Neural progenitor cell (in vitro differentiated cells): Measurements from ENCODE around the gene AK1. TPM values are rescaled to one million over a fixed set of nuclear protein-coding genes. Genes with fewer than 3 reads are reported as not detected.
"Not testable (repeated sequence)": the region's sequence is repeated elsewhere in the genome, so short reads cannot be mapped to it uniquely, and the experiment has no call there.

Source experiments
- DNase-seq: peaks from one replicate; pipeline ENCODE4 v3.0.0-alpha.2; 2016; ENCODE audit warnings: low spot score
- H2AFZ ChIP-seq: fragments of 200-600 bp; sonication (generic); replicated peaks from 2 replicates; pipeline ENCODE4 v1.6.1; 2016; ENCODE audit warnings: antibody characterized with exemption
- H3F3A ChIP-seq: fragments of 200-600 bp; sonication (generic); 2 replicates; pipeline ENCODE4 v1.6.1; 2016; ENCODE audit warnings: antibody characterized with exemption, low read depth
- H3K27ac ChIP-seq: fragments of 200-600 bp; sonication (generic); 2 replicates; pipeline ENCODE4 v1.5.1; 2016; ENCODE audit warnings: mild to moderate bottlenecking
- H3K27me3 ChIP-seq: fragments of 200-600 bp; sonication (generic); 2 replicates; pipeline ENCODE4 v1.6.1; 2016; ENCODE audit warnings: mild to moderate bottlenecking, moderate library complexity
- H3K36me3 ChIP-seq: fragments of 200-600 bp; sonication (generic); 2 replicates; pipeline ENCODE4 v1.5.1; 2016
- H3K4me1 ChIP-seq: fragments of 200-600 bp; sonication (generic); 2 replicates; pipeline ENCODE4 v1.6.1; 2016; ENCODE audit warnings: mixed run types
- H3K4me2 ChIP-seq: fragments of 200-600 bp; sonication (generic); 2 replicates; pipeline ENCODE4 v1.6.1; 2016
- H3K4me3 ChIP-seq: fragments of 200-600 bp; sonication (generic); 2 replicates; pipeline ENCODE4 v1.5.1; 2016
- H3K79me2 ChIP-seq: fragments of 200-600 bp; sonication (generic); 2 replicates; pipeline ENCODE4 v1.6.1; 2016; ENCODE audit warnings: low read depth
- H3K9ac ChIP-seq: fragments of 200-600 bp; sonication (generic); 2 replicates; pipeline ENCODE4 v1.6.1; 2016
- H3K9me3 ChIP-seq: fragments of 200-600 bp; sonication (generic); 2 replicates; pipeline ENCODE4 v1.5.1; 2016; ENCODE audit warnings: low read depth
- H4K20me1 ChIP-seq: fragments of 200-600 bp; sonication (generic); 2 replicates; pipeline ENCODE4 v1.6.1; 2016; ENCODE audit warnings: low read depth
- H3K27ac Mint-ChIP-seq: 3 replicates; pipeline ENCODE4 v1.8.0; 2021; ENCODE audit warnings: mixed read lengths
- H3K27me3 Mint-ChIP-seq: 2 replicates; pipeline ENCODE4 v1.8.0; 2022; ENCODE audit warnings: low read depth, mild to moderate bottlenecking, inconsistent platforms, moderate library complexity, mixed read lengths; ENCODE audit not compliant: insufficient read depth
- H3K36me3 Mint-ChIP-seq: 3 replicates; pipeline ENCODE4 v1.8.0; 2021; ENCODE audit warnings: mixed read lengths
- H3K4me1 Mint-ChIP-seq: 3 replicates; pipeline ENCODE4 v1.8.0; 2021; ENCODE audit warnings: mixed read lengths
- H3K4me3 Mint-ChIP-seq: 3 replicates; pipeline ENCODE4 v1.8.0; 2021; ENCODE audit warnings: mild to moderate bottlenecking, moderate library complexity, mixed read lengths
- H3K9me3 Mint-ChIP-seq: 3 replicates; pipeline ENCODE4 v1.8.0; 2020; ENCODE audit warnings: mixed read lengths
- CTCF ChIP-seq: fragments of 200-600 bp; sonication (generic); IDR thresholded peaks from 2 replicates; pipeline ENCODE4 v1.5.1; 2017; ENCODE audit warnings: antibody characterized with exemption, mild to moderate bottlenecking
- EZH2 ChIP-seq: fragments of 200-600 bp; sonication (generic); IDR thresholded peaks from 2 replicates; pipeline ENCODE4 v1.6.1; 2017; ENCODE audit warnings: antibody characterized with exemption, mild to moderate bottlenecking, moderate library complexity
- EZH2phosphoT487 ChIP-seq: fragments of 200-600 bp; sonication (generic); IDR thresholded peaks from 2 replicates; pipeline ENCODE4 v1.6.1; 2017; ENCODE audit warnings: antibody characterized with exemption
- total RNA-seq: library from RNA; depleted of rRNA; stranded (reverse); fragments of >200 nt; gene quantifications from 2 replicates; pipeline ENCODE4 v1.2.3, GENCODE V29; 2015; ENCODE audit warnings: low replicate concordance

Gene AK1
- total RNA-seq, 1 donor from 2014 or later, result 25.6 TPM

GRCh38 chr9:127837346-127837745 lies 40.1 kb downstream of the AK1 start:
- Histone ChIP-seq H3K9me3 (no peaks in the 10 kb centered on the region), H3K36me3 (no peaks in the 10 kb centered on the region), H3K27ac (no peak overlapping the region), H3K27me3 (no peaks in the 10 kb centered on the region), H3K9ac (no peak overlapping the region), H3K4me3 (no peak overlapping the region), H2AFZ (no peak overlapping the region), H3K4me1 (peaks cover 8% of the 10 kb centered on the region), H3K79me2 (no peaks in the 10 kb centered on the region), H4K20me1 (no peaks in the 10 kb centered on the region), H3K4me2 (no peak overlapping the region), H3F3A (no peaks in the 10 kb centered on the region)
- Mint-ChIP-seq H3K9me3 (no peaks in the 10 kb centered on the region), H3K36me3 (no peaks in the 10 kb centered on the region), H3K4me1 (peaks cover 36% of the 10 kb centered on the region), H3K27me3 (peaks cover 6% of the 10 kb centered on the region), H3K4me3 (no peak overlapping the region), H3K27ac (peak overlapping the region; percentile 93)
- TF ChIP-seq EZH2phosphoT487 (no peak), CTCF (no peak), EZH2 (no peak)
- no peak for DNase-seq

- H3K79me2 ChIP-seq, H3K4me3 Mint-ChIP-seq: not testable (repeated sequence)
Observed at GRCh38 chr9:127836561-127836960, 40.9 kb downstream of the AK1 start.

GRCh38 chr9:127835991-127836516 lies 41.4 kb downstream of the AK1 start:
- DNase-seq, result no peak
- Histone ChIP-seq H3K9me3 (no peaks in the 10 kb centered on the region), H4K20me1 (no peaks in the 10 kb centered on the region), H3K79me2 (no peaks in the 10 kb centered on the region), H3K4me1 (peaks cover 8% of the 10 kb centered on the region), H3K4me2 (peak overlapping the region; percentile 20), H3F3A (no peaks in the 10 kb centered on the region), H3K27me3 (no peaks in the 10 kb centered on the region), H3K9ac (no peak overlapping the region), H2AFZ (no peak overlapping the region), H3K4me3 (no peak overlapping the region), H3K36me3 (no peaks in the 10 kb centered on the region), H3K27ac (no peak overlapping the region)
- Mint-ChIP-seq H3K27ac (no peak overlapping the region), H3K27me3 (peaks cover 9% of the 10 kb centered on the region), H3K9me3 (no peaks in the 10 kb centered on the region), H3K4me1 (peaks cover 36% of the 10 kb centered on the region), H3K36me3 (no peaks in the 10 kb centered on the region), H3K4me3 (no peak overlapping the region)
- TF ChIP-seq EZH2phosphoT487 (no peak), EZH2 (no peak)

More at GRCh38 chr9:127836561-127836960, 40.9 kb downstream of the AK1 start:
- peaks cover 36% of the 10 kb centered on the region for H3K4me1 Mint-ChIP-seq
- H3K9me3 ChIP-seq, H3K9ac ChIP-seq, DNase-seq, H4K20me1 ChIP-seq, H3K9me3 Mint-ChIP-seq, H3K27ac ChIP-seq, H3K36me3 ChIP-seq, H3K27me3 Mint-ChIP-seq, H3F3A ChIP-seq, H2AFZ ChIP-seq, H3K4me3 ChIP-seq, H3K27ac Mint-ChIP-seq, H3K4me1 ChIP-seq, H3K36me3 Mint-ChIP-seq, H3K27me3 ChIP-seq: not testable (repeated sequence)
- H3K4me2 ChIP-seq, result peak overlapping the region; percentile 20

GRCh38 chr9:127833555-127833954 lies 43.9 kb downstream of the AK1 start:
- H3K4me3 ChIP-seq, result no peak overlapping the region
- H3K9ac ChIP-seq, result no peak overlapping the region
- H3F3A ChIP-seq, result peaks cover 8% of the 10 kb centered on the region
- H3K4me1 Mint-ChIP-seq, result peaks cover 30% of the 10 kb centered on the region
- no peaks in the 10 kb centered on the region for H4K20me1 ChIP-seq
- no peaks in the 10 kb centered on the region for H3K79me2 ChIP-seq
- no peaks in the 10 kb centered on the region for H3K36me3 Mint-ChIP-seq
- no peak overlapping the region for H3K4me3 Mint-ChIP-seq
- no peaks in the 10 kb centered on the region for H3K27me3 ChIP-seq
- no peaks in the 10 kb centered on the region for H3K36me3 ChIP-seq
- no peak overlapping the region for H2AFZ ChIP-seq
- H3K4me2 ChIP-seq, result no peak overlapping the region
- no peak overlapping the region for H3K27ac ChIP-seq
- H3K27me3 Mint-ChIP-seq, result peaks cover 2% of the 10 kb centered on the region
- no peaks in the 10 kb centered on the region for H3K9me3 Mint-ChIP-seq
- DNase-seq, result no peak
- TF ChIP-seq CTCF (no peak), EZH2 (no peak), EZH2phosphoT487 (no peak)
- H3K9me3 ChIP-seq, result no peaks in the 10 kb centered on the region
- no peak overlapping the region for H3K27ac Mint-ChIP-seq
- H3K4me1 ChIP-seq, result peaks cover 12% of the 10 kb centered on the region
